PFSK-1 (cell line): ENCODE data around the gene BCO1.

Source experiments
- FOXP2 ChIP-seq: optimal IDR thresholded peaks from 2 replicates; pipeline ENCODE3; 2011; ENCODE audit warnings: borderline replicate concordance, control low read depth, inconsistent platforms; ENCODE audit not compliant: insufficient read depth; ENCODE audit errors: extremely low read length, extremely low read depth
- POLR2AphosphoS5 ChIP-seq: IDR thresholded peaks from 2 replicates; pipeline ENCODE4 v1.6.1; 2012; ENCODE audit warnings: low read depth, mild to moderate bottlenecking, control low read depth, low read length, moderate library complexity
- SIN3A ChIP-seq: IDR thresholded peaks from 2 replicates; pipeline ENCODE4 v1.6.1; 2012; ENCODE audit warnings: mild to moderate bottlenecking, low read length, moderate library complexity, borderline replicate concordance; ENCODE audit not compliant: insufficient read depth
- TAF1 ChIP-seq: IDR thresholded peaks from 2 replicates; pipeline ENCODE4 v1.6.1; 2012; ENCODE audit warnings: low read length, control low read depth, borderline replicate concordance; ENCODE audit not compliant: insufficient read depth
- TF ChIP-seq, protein P1 (sequence below), 2 experiments: IDR thresholded peaks; 2 replicates each; pipeline versions ENCODE4 v1.6.1 to v1.8.0; 2011 to 2012; ENCODE audit warnings: low read depth in 2 of 2, low read length in 2 of 2, control low read depth in 1 of 2, inconsistent platforms in 1 of 2, mild to moderate bottlenecking in 1 of 2, moderate library complexity in 1 of 2; ENCODE audit not compliant: insufficient read depth in 1 of 2

DNA sequence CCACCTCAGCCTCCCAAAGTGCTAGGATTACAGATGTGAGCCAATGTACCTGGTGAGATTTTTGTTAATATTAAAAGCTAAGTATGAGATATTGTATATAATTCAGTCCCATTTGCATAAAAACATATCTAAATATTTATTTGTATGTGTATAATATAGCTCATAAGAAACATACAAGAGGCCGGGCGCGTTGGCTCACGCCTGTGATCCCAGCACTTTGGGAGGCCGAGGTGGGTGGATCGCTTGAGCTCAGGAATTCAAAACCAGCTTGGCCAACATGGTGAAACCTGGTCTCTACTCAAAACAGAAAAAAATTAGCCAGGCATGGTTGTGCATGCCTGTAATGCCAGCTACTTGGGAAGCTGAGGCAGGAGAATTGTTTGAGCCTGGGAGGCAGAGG is 16.8 kb upstream of the BCO1 start:
- TF ChIP-seq POLR2AphosphoS5 (no peak), TAF1 (no peak), SIN3A (no peak), FOXP2 (no peak)
- TF ChIP-seq, protein P1, sequence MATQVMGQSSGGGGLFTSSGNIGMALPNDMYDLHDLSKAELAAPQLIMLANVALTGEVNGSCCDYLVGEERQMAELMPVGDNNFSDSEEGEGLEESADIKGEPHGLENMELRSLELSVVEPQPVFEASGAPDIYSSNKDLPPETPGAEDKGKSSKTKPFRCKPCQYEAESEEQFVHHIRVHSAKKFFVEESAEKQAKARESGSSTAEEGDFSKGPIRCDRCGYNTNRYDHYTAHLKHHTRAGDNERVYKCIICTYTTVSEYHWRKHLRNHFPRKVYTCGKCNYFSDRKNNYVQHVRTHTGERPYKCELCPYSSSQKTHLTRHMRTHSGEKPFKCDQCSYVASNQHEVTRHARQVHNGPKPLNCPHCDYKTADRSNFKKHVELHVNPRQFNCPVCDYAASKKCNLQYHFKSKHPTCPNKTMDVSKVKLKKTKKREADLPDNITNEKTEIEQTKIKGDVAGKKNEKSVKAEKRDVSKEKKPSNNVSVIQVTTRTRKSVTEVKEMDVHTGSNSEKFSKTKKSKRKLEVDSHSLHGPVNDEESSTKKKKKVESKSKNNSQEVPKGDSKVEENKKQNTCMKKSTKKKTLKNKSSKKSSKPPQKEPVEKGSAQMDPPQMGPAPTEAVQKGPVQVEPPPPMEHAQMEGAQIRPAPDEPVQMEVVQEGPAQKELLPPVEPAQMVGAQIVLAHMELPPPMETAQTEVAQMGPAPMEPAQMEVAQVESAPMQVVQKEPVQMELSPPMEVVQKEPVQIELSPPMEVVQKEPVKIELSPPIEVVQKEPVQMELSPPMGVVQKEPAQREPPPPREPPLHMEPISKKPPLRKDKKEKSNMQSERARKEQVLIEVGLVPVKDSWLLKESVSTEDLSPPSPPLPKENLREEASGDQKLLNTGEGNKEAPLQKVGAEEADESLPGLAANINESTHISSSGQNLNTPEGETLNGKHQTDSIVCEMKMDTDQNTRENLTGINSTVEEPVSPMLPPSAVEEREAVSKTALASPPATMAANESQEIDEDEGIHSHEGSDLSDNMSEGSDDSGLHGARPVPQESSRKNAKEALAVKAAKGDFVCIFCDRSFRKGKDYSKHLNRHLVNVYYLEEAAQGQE (IDR thresholded peaks at IDR 0.05; ENCODE audit: insufficient read depth in 1 of 2, low read depth in 2 of 2, low read length in 2 of 2), result no peak
